Right ventricle myocardium inferior (tissue), 1 donor: ENCODE results near the gene PPP1R36. TPM values are rescaled to one million over a fixed set of nuclear protein-coding genes. Genes with fewer than 3 reads are reported as not detected.
A peak's percentile ranks its signal among the peaks of the same experiment; 100 is the strongest.
"Not testable (repeated sequence)": the region's sequence is repeated elsewhere in the genome, so short reads cannot be mapped to it uniquely, and the experiment has no call there.

Source experiments
- ATAC-seq: fragments of 200-7000 bp; cut with Tn5 transposase; one replicate; pipeline ENCODE4 v1.9.1; 2020; ENCODE audit warnings: mild to moderate bottlenecking, moderate library complexity
- DNase-seq: peaks from one replicate; pipeline ENCODE4 v3.0.0; 2021; ENCODE audit errors: missing footprints
- intact Hi-C: fragments of 100-400 bp; cut with DNase I; formaldehyde crosslinking; loops from one replicate; pipeline ENCODE4 v1.11.0; 2022
- total RNA-seq: library from RNA; stranded (reverse); fragmentation: NEBNext Ultra II Directional; extraction: Animal tissue kit (Norgen Biotek cat#: 25700); gene quantifications from one replicate; pipeline ENCODE4 v1.2.1, GENCODE V29; 2021
- donor health status: DM: no; HTN: yes; CAD: no; lungs with severe emphysema.

The PPP1R36 gene
- total RNA-seq, 1 donor from 2014 or later = not detected

DNA sequence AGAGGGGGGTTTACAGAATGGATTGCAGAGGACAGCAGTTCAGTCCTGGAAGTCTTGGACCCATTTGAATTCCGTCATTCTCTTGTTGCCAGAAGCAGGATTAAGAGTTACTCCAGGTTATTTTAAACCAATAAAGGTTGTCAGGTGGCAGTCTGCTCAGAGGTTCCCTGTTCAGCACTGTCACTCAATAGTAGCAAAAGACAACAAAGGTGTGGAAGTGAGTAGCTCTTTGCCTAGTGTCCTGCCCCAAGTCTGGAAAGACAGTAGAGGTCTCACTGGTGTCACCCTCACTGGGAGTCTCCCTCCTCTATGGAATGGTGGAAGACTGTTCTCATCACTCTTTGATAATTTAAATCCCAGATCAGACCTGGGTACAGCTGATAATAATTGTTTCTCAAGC lies 81.0 kb downstream of the PPP1R36 start:
- intact Hi-C loops = loop anchor here (10.0 kb wide), 1 partner anchor 116 kb away; no protein-coding TSS in a partner anchor

DNA sequence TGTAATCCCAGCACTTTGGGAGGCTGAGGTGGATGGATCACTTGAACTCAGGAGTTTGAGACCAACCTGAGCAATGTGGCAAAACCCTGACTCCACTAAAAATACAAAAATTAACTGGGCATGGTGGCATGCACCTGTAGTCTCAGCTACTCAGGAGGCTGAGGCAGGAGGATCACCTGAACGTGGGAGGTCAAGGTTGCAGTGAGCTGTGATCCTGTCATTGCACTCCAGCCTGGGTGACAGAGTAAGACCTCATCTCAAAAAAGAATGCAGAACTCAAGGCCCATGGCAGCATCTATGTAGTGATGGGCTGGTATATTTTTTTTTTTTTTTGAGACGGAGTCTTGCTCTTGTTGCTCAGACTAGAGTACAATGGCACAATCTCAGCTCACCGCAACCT lies 81.5 kb downstream of the PPP1R36 start:
- not testable (repeated sequence) for DNase-seq, ATAC-seq
- intact Hi-C loops = loop anchor here (10.0 kb wide), 1 partner anchor 116 kb away; no protein-coding TSS in a partner anchor

More for the DNA sequence above, 81.0 kb downstream of the PPP1R36 start:
- DNase-seq = no peak
- no peak for ATAC-seq

DNA sequence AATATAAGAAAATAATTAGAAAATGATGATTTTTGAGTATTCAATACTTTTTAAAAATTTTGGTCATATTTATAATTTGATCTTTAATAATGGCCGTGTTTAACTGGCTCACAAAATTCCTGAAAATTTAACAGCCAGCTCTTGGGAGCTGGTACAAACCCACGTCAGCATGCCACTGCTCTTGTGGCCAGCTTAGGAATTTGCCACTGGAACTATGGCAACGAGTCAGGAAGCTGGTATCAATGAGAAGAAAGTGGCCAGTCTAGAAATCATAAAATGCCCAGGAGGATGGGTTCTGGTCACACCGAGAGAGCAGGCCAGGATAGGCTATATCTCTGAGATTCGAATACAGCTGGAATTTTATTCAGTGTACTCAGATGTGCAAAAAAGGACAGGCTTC lies 82.3 kb downstream of the PPP1R36 start:
- ATAC-seq (no peak), DNase-seq (no peak)
- intact Hi-C loops = loop anchor here (10.0 kb wide), 1 partner anchor 117 kb away; no protein-coding TSS in a partner anchor

DNA sequence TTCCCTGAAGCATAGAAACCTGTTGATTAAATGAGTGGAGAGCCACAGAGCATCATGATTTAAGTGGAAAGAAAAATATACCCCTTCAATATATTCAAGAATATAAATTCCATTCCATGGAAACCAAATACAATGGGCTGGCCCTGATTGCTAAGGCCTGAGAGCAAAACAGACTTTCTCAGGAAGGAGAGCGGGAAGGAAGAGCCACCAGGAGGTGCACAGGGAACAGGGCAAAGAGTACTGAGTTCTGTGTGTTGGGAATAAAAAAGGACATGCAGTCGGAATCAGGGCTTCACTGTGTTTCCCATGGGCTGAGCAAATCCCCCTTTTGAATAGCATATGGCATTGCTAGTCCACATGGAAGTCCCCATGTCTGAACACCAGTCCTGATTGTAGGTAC lies 84.8 kb downstream of the PPP1R36 start:
- ATAC-seq (no peak), DNase-seq (no peak)
- intact Hi-C loops = loop anchor here (10.0 kb wide), 1 partner anchor 120 kb away; no protein-coding TSS in a partner anchor

DNA sequence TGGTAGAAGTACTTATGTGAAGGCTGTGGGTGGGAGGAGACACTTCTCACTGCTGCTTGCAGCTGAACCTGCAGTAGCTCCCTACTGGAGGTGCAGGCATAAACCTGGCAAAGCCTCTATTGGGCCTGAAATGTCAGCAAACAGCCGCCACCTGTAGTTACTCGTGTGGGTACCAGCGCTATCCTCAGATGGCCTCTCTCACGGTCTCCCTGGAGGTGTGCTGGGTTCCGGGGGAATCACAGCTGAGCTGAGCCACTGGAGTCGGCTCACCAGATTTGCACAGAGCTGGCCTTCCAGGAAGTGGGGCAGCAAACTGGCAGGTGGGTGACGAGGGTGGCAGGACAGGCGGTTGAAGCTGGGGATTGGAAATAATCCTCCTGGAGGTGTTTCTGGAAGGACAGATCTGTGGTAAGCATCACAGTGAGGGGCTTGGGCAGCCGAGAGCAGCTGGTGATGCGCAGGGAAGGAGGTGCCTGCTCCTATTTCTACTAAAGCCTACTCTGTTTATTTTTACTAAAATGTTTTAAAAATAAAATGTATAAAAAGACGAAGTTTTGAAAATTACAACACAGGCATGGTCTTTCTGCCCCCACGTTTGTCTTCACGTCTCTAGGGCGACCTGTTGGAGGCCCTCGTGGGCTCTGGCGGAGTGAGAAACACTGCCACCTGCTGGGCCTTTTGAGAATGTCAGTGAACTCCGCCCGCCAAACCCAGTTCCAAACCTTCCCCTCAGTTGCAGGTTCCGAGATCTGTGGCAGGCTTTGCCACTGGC lies 86.6 kb downstream of the PPP1R36 start:
- ATAC-seq = peak; percentile 88
- intact Hi-C loops = loop anchor here (1.0 to 10.0 kb wide), 3 partner anchors 96 to 294 kb away; partner anchors contain the start of gene HSPA2
- peak; percentile 82 for DNase-seq

DNA sequence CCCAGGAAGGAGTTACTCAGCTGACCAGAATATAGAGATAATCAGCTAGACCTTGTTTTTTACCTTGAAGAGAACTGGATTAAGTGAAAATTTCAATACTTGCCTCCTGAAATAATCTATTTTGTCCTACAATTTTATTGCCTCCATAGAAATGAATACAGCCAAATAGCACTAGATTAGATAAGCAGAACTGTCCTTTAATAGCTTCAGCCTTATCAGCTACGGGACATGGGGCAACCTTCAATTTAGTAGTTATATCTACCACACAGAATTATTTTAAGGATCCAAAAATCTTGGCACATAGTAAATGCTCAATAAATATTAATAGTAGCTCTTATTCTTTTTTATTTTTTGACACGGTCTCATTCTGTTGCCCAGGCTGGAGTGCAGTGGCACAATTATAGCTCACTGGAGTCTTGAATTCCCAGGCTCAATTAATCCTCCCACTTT lies 87.2 kb downstream of the PPP1R36 start:
- intact Hi-C loops = loop anchor here (1.0 to 10.0 kb wide), 3 partner anchors 97 to 295 kb away; partner anchors contain the start of gene HSPA2
- DNase-seq (no peak), ATAC-seq (no peak)

DNA sequence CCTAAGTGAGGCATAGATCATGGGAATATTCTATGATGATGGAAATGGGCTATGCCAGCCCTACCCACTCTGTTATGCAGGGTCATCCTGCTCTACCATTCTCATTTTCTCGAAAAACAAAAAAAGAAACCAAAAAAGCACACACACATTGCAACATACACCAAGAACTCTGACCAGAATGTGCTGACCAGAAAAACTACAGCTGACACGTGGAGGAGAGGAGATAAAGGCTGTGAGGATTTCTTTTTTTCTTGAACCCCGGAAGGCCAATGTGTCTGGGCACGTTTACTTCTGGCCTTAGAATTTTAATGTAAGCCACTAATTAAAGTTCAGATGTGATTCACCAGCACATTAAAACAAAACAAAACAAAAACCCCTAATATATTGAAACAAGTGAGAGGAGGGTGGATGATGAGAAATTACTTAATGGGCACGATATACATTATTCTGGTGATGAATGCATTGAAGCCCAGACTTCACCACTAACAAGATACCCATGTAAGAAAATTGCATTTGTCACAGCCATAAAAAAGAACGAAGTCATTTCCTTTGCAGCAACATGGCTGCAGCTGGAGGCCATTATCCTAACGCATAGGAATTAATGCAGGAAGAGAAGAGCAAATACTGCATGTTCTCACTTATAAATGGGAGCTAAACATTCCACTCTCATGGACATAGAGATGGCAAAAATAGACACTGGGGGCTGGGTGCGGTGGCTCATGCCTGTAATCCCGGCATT lies 88.1 kb downstream of the PPP1R36 start:
- DNase-seq (no peak), ATAC-seq (no peak)
- intact Hi-C loops = loop anchor here (5.0 to 10.0 kb wide), 2 partner anchors 123 to 296 kb away; no protein-coding TSS in a partner anchor

DNA sequence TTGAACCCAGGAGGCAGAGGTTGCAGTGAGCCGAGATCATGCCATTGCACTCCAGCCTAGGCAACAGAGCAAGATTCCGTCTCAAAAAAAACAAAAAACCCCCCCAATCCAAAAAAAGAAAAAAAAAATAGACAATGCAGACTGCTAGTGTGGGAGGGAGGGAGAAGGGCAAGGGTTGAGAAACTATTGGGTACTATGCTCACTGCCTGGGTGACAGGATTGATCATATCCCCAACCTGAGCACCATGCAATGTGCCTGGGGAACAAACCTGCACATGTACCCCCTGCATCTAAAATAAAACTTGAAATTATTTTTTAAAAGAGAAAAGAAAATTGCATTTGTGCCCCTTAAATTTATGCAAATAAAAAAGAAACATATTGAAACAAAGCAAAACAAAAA lies 88.9 kb downstream of the PPP1R36 start:
- ATAC-seq (no peak), DNase-seq (no peak)
- intact Hi-C loops = loop anchor here (5.0 to 10.0 kb wide), 2 partner anchors 124 to 296 kb away; no protein-coding TSS in a partner anchor

Other genes starting within 250 kb of the PPP1R36 start
- 58.1 TPM for gene MTHFD1, start 161.6 kb upstream of the PPP1R36 start, total RNA-seq
- gene AKAP5, start 84.5 kb upstream of the PPP1R36 start, total RNA-seq = 0.16 TPM
- 17.6 TPM for gene ZBTB25, start 46.1 kb upstream of the PPP1R36 start, total RNA-seq
- 22.3 TPM for gene ZBTB1, start 45.2 kb upstream of the PPP1R36 start, total RNA-seq
- gene HSPA2, start 9.2 kb upstream of the PPP1R36 start, total RNA-seq = 15.2 TPM
- gene PLEKHG3, start 154.5 kb downstream of the PPP1R36 start, total RNA-seq = 19.6 TPM